Mononuclear cell (primary cell): ENCODE data around the gene CRB3. TPM values are rescaled to one million over a fixed set of nuclear protein-coding genes. Genes with fewer than 3 reads are reported as not detected.
A peak's percentile ranks its signal among the peaks of the same experiment; 100 is the strongest.

Experiments
- H3K27me3 ChIP-seq: 2 replicates; pipeline ENCODE4 v1.6.0; 2011; ENCODE audit warnings: low read length, control low read depth; ENCODE audit not compliant: insufficient read depth
- H3K4me1 ChIP-seq: 2 replicates; pipeline ENCODE4 v1.5.1; 2011; ENCODE audit warnings: mild to moderate bottlenecking, low read length, control low read depth; ENCODE audit not compliant: insufficient read depth
- H3K4me3 ChIP-seq: 2 replicates; pipeline ENCODE4 v1.5.1; 2011; ENCODE audit warnings: mild to moderate bottlenecking, low read length, moderate library complexity
- H3K9me3 ChIP-seq: 2 replicates; pipeline ENCODE4 v1.5.1; 2011; ENCODE audit warnings: low read depth, mild to moderate bottlenecking, control low read depth, low read length
- total RNA-seq: library from RNA; depleted of rRNA; stranded (reverse); fragments of >200 nt; gene quantifications from one replicate; pipeline ENCODE4 v1.2.3, GENCODE V29; 2012

The CRB3 gene
- total RNA-seq, 1 donor, result 4.0 TPM

- H3K27me3 ChIP-seq, result no peaks in the 10 kb centered on the region
- no peak overlapping the region for H3K4me3 ChIP-seq
- no peaks in the 10 kb centered on the region for H3K4me1 ChIP-seq
- H3K9me3 ChIP-seq, result no peaks in the 10 kb centered on the region
Observed at GRCh38 chr19:6473647-6474046, 9.6 kb downstream of the CRB3 start.

- Histone ChIP-seq H3K9me3 (no peaks in the 10 kb centered on the region), H3K4me3 (no peak overlapping the region), H3K4me1 (peaks cover 16% of the 10 kb centered on the region), H3K27me3 (no peaks in the 10 kb centered on the region)
Observed at GRCh38 chr19:6475321-6476108, 11.4 kb downstream of the CRB3 start.

- Histone ChIP-seq H3K4me1 (peaks cover 22% of the 10 kb centered on the region), H3K9me3 (no peaks in the 10 kb centered on the region), H3K27me3 (no peaks in the 10 kb centered on the region), H3K4me3 (no peak overlapping the region)
Observed at GRCh38 chr19:6476155-6476895, 12.3 kb downstream of the CRB3 start.

GRCh38 chr19:6476896-6477431 lies 12.9 kb downstream of the CRB3 start:
- no peaks in the 10 kb centered on the region for H3K9me3 ChIP-seq
- H3K4me3 ChIP-seq, result no peak overlapping the region
- H3K4me1 ChIP-seq, result peaks cover 25% of the 10 kb centered on the region
- H3K27me3 ChIP-seq, result no peaks in the 10 kb centered on the region

GRCh38 chr19:6478815-6479214 lies 14.7 kb downstream of the CRB3 start:
- Histone ChIP-seq H3K9me3 (no peaks in the 10 kb centered on the region), H3K4me1 (peaks cover 31% of the 10 kb centered on the region), H3K4me3 (no peak overlapping the region), H3K27me3 (no peaks in the 10 kb centered on the region)

GRCh38 chr19:6479836-6480398 lies 15.8 kb downstream of the CRB3 start:
- H3K27me3 ChIP-seq, result no peaks in the 10 kb centered on the region
- H3K4me1 ChIP-seq, result peaks cover 31% of the 10 kb centered on the region
- H3K4me3 ChIP-seq, result no peak overlapping the region
- H3K9me3 ChIP-seq, result no peaks in the 10 kb centered on the region

- Histone ChIP-seq H3K9me3 (no peaks in the 10 kb centered on the region), H3K4me1 (peaks cover 31% of the 10 kb centered on the region), H3K4me3 (peak overlapping the region; percentile 72), H3K27me3 (no peaks in the 10 kb centered on the region)
Observed at GRCh38 chr19:6480848-6481415, 16.9 kb downstream of the CRB3 start.

- H3K4me1 ChIP-seq, result peaks cover 31% of the 10 kb centered on the region
- H3K27me3 ChIP-seq, result no peaks in the 10 kb centered on the region
- no peaks in the 10 kb centered on the region for H3K9me3 ChIP-seq
- peak within 1 kb of the TSS; percentile 72 for H3K4me3 ChIP-seq
Observed at GRCh38 chr19:6481541-6482342, 17.7 kb downstream of the CRB3 start, which contains the start of gene DENND1C. Gene DENND1C, minus strand, starts transcription at chr19:6481787. Its CDS starts 92 bp downstream, at chr19:6481695.

- Histone ChIP-seq H3K4me1 (peaks cover 31% of the 10 kb centered on the region), H3K27me3 (no peaks in the 10 kb centered on the region), H3K9me3 (no peaks in the 10 kb centered on the region), H3K4me3 (no peak overlapping the region)
Observed at GRCh38 chr19:6482343-6482686, 18.2 kb downstream of the CRB3 start.

- Histone ChIP-seq H3K27me3 (no peaks in the 10 kb centered on the region), H3K9me3 (no peaks in the 10 kb centered on the region), H3K4me3 (no peak overlapping the region), H3K4me1 (peaks cover 31% of the 10 kb centered on the region)
Observed at GRCh38 chr19:6483235-6483634, 19.2 kb downstream of the CRB3 start.

GRCh38 chr19:6484230-6484629 lies 20.2 kb downstream of the CRB3 start:
- Histone ChIP-seq H3K4me3 (no peak overlapping the region), H3K27me3 (no peaks in the 10 kb centered on the region), H3K4me1 (peaks cover 26% of the 10 kb centered on the region), H3K9me3 (no peaks in the 10 kb centered on the region)

GRCh38 chr19:6484831-6485230 lies 20.8 kb downstream of the CRB3 start:
- H3K4me1 ChIP-seq, result peaks cover 21% of the 10 kb centered on the region
- H3K4me3 ChIP-seq, result no peak overlapping the region
- H3K27me3 ChIP-seq, result no peaks in the 10 kb centered on the region
- H3K9me3 ChIP-seq, result no peaks in the 10 kb centered on the region

GRCh38 chr19:6489278-6490061 lies 25.4 kb downstream of the CRB3 start:
- no peaks in the 10 kb centered on the region for H3K27me3 ChIP-seq
- no peaks in the 10 kb centered on the region for H3K4me1 ChIP-seq
- no peaks in the 10 kb centered on the region for H3K9me3 ChIP-seq
- no peak overlapping the region for H3K4me3 ChIP-seq

- Histone ChIP-seq H3K27me3 (no peaks in the 10 kb centered on the region), H3K4me1 (no peaks in the 10 kb centered on the region), H3K9me3 (no peaks in the 10 kb centered on the region), H3K4me3 (no peak overlapping the region)
Observed at GRCh38 chr19:6490134-6490533, 26.1 kb downstream of the CRB3 start.
